ENCODE results near the gene RNF148. TPM values are rescaled to one million over a fixed set of nuclear protein-coding genes. Genes with fewer than 3 reads are reported as not detected.

The RNF148 gene
- polyA plus RNA-seq, 1 experiment, result not detected

GRCh38 chr7:122709930-122710646 is 7.4 kb upstream of the RNF148 start:
- no peaks in the 10 kb centered on the region for H3K36me3 ChIP-seq (ENCODE audit: control insufficient read depth, insufficient read depth, low read length)
- POLR2A ChIA-PET, result no interaction called here
- CTCF ChIA-PET, result no interaction called here
- H3K27me3 ChIP-seq (ENCODE audit: control insufficient read depth, insufficient read depth, low read length), result no peaks in the 10 kb centered on the region
- no peak for DNase-seq (ENCODE audit: low read depth)
- TF ChIP-seq CTCF (IDR thresholded peaks at IDR 0.05; ENCODE audit: insufficient read depth, low read depth, low read length), result no peak
- no peak overlapping the region for H3K4me3 ChIP-seq (ENCODE audit: low read depth, low read length)

- no peak overlapping the region for H3K4me3 ChIP-seq (ENCODE audit: low read depth, low read length)
- no peaks in the 10 kb centered on the region for H3K36me3 ChIP-seq (ENCODE audit: control insufficient read depth, insufficient read depth, low read length)
- H3K27me3 ChIP-seq (ENCODE audit: control insufficient read depth, insufficient read depth, low read length), result no peaks in the 10 kb centered on the region
- no peak for DNase-seq (ENCODE audit: low read depth)
- no peak for TF ChIP-seq CTCF (IDR thresholded peaks at IDR 0.05; ENCODE audit: insufficient read depth, low read depth, low read length)
- POLR2A ChIA-PET, result no interaction called here
- CTCF ChIA-PET, result no interaction called here
Observed at GRCh38 chr7:122706836-122707235, 4.1 kb upstream of the RNF148 start.

GRCh38 chr7:122699017-122699416 is 3.7 kb downstream of the RNF148 start, which contains the start of gene RNF133:
RNF133 (minus strand) TSS chr7:122699117; CDS start chr7:122698918, 199 bp downstream.
- Histone ChIP-seq H3K4me3 (ENCODE audit: low read depth, low read length) (no peak within 1 kb of the TSS), H3K36me3 (ENCODE audit: control insufficient read depth, insufficient read depth, low read length) (no peaks in the 10 kb centered on the region), H3K27me3 (ENCODE audit: control insufficient read depth, insufficient read depth, low read length) (no peaks in the 10 kb centered on the region)
- DNase-seq (ENCODE audit: low read depth), result no peak
- ChIA-PET POLR2A (no interaction called here), CTCF (no interaction called here)
- no peak for TF ChIP-seq CTCF (IDR thresholded peaks at IDR 0.05; ENCODE audit: insufficient read depth, low read depth, low read length)

- Histone ChIP-seq H3K36me3 (ENCODE audit: control insufficient read depth, insufficient read depth, low read length) (no peaks in the 10 kb centered on the region), H3K4me3 (ENCODE audit: low read depth, low read length) (no peak overlapping the region), H3K27me3 (ENCODE audit: control insufficient read depth, insufficient read depth, low read length) (no peaks in the 10 kb centered on the region)
- ChIA-PET CTCF (no interaction called here), POLR2A (no interaction called here)
- DNase-seq (ENCODE audit: low read depth), result no peak
- TF ChIP-seq CTCF (IDR thresholded peaks at IDR 0.05; ENCODE audit: insufficient read depth, low read depth, low read length), result no peak
Observed at GRCh38 chr7:122695816-122696215, 6.9 kb downstream of the RNF148 start.

GRCh38 chr7:122694697-122695096 is 8.0 kb downstream of the RNF148 start:
- TF ChIP-seq CTCF (IDR thresholded peaks at IDR 0.05; ENCODE audit: insufficient read depth, low read depth, low read length), result no peak
- H3K36me3 ChIP-seq (ENCODE audit: control insufficient read depth, insufficient read depth, low read length), result no peaks in the 10 kb centered on the region
- POLR2A ChIA-PET, result no interaction called here
- DNase-seq (ENCODE audit: low read depth), result no peak
- no peaks in the 10 kb centered on the region for H3K27me3 ChIP-seq (ENCODE audit: control insufficient read depth, insufficient read depth, low read length)
- no peak overlapping the region for H3K4me3 ChIP-seq (ENCODE audit: low read depth, low read length)
- CTCF ChIA-PET, result no interaction called here
